Measurements from ENCODE around the gene PKD1L1. TPM values are rescaled to one million over a fixed set of nuclear protein-coding genes. Genes with fewer than 3 reads are reported as not detected.

Gene PKD1L1
- total RNA-seq, 1 experiment from 2014 or later = 0.17 TPM

DNA sequence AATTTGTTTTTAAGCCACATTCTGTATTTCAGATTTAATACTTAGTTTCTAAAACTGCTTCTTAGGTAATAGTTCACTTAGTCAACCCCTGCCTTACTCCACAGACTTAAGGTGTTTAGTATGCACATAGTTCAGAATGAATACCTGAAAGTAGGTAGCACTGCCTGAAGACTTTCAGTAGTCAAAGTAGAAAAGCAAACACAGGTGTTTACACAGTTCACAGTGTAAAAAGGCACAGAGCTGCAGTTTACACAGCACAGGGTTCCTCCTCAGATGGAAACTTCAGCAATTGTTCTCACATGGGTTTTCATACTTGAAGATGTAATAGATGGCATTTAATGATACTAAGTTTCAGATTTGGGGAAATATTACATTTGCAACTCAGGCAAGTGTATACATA lies 3.1 kb upstream of the PKD1L1 start:
- TF ChIP-seq, protein P1, sequence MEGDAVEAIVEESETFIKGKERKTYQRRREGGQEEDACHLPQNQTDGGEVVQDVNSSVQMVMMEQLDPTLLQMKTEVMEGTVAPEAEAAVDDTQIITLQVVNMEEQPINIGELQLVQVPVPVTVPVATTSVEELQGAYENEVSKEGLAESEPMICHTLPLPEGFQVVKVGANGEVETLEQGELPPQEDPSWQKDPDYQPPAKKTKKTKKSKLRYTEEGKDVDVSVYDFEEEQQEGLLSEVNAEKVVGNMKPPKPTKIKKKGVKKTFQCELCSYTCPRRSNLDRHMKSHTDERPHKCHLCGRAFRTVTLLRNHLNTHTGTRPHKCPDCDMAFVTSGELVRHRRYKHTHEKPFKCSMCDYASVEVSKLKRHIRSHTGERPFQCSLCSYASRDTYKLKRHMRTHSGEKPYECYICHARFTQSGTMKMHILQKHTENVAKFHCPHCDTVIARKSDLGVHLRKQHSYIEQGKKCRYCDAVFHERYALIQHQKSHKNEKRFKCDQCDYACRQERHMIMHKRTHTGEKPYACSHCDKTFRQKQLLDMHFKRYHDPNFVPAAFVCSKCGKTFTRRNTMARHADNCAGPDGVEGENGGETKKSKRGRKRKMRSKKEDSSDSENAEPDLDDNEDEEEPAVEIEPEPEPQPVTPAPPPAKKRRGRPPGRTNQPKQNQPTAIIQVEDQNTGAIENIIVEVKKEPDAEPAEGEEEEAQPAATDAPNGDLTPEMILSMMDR (conservative IDR thresholded peaks at IDR 0.05) = no peak
- Histone ChIP-seq H2BK12ac (ENCODE audit: insufficient read length, low read depth, low read length) (no peak overlapping the region), H3K4me2 (ENCODE audit: insufficient read depth, insufficient read length, low read length) (no peak overlapping the region), H4K5ac (ENCODE audit: insufficient read length, low read depth, low read length) (no peak overlapping the region), H2BK5ac (ENCODE audit: insufficient read length, low read length) (no peak overlapping the region), H3K18ac (ENCODE audit: insufficient read length, low read depth, low read length) (no peak overlapping the region), H3K79me1 (ENCODE audit: insufficient read depth, low read depth, low read length, poor library complexity, severe bottlenecking) (no peaks in the 10 kb centered on the region), H2BK120ac (ENCODE audit: low read depth, low read length, poor library complexity, severe bottlenecking) (no peak overlapping the region), H3K4ac (ENCODE audit: low read depth, low read length) (no peak overlapping the region), H3K79me2 (ENCODE audit: insufficient read depth, low read length) (no peaks in the 10 kb centered on the region), H2AK5ac (ENCODE audit: insufficient read length, low read length) (no peak overlapping the region), H3K23ac (ENCODE audit: insufficient read length, low read depth, low read length) (no peak overlapping the region), H4K8ac (replicated peaks; ENCODE audit: insufficient read length, low read depth, low read length) (no peak overlapping the region), H3K23me2 (ENCODE audit: insufficient read length, low read depth, low read length, poor library complexity, severe bottlenecking) (no peaks in the 10 kb centered on the region), H3T11ph (ENCODE audit: low read length) (no peak overlapping the region), H2BK15ac (ENCODE audit: low read depth, low read length) (no peak overlapping the region), H3K56ac (ENCODE audit: insufficient read length, low read depth, low read length) (no peak overlapping the region), H3K27me3 (ENCODE audit: insufficient read depth, low read length) (no peaks in the 10 kb centered on the region), H2AFZ (ENCODE audit: low read length) (no peak overlapping the region), H3K9me3 (ENCODE audit: control insufficient read depth, low read depth, low read length) (no peaks in the 10 kb centered on the region), H4K20me1 (ENCODE audit: control insufficient read depth, insufficient read depth, insufficient read length) (no peaks in the 10 kb centered on the region), H3K27ac (ENCODE audit: insufficient read length, low read depth, low read length) (no peak overlapping the region), H4K91ac (ENCODE audit: insufficient read length, low read depth, low read length) (no peak overlapping the region), H3K9ac (ENCODE audit: extremely low read depth, insufficient read length, low read length) (no peak overlapping the region), H3K14ac (ENCODE audit: insufficient read depth, low read length) (no peak overlapping the region), H2BK20ac (ENCODE audit: low read depth, low read length, poor library complexity, severe bottlenecking) (no peak overlapping the region), H3K4me1 (ENCODE audit: insufficient read depth, low read length) (peaks cover 3% of the 10 kb centered on the region; the same call in 1 of the 2 replicates)
- H3K9me3 Mint-ChIP-seq = no peaks in the 10 kb centered on the region
- H3K27ac Mint-ChIP-seq = peak overlapping the region in 1 of 3 experiments; percentile 69; a peak in 2 of 7 replicates
- H3K4me1 Mint-ChIP-seq = peaks cover 30 to 33% of the 10 kb centered on the region in 2 experiments
- H3K4me3 Mint-ChIP-seq = no peak overlapping the region
- H3K27me3 Mint-ChIP-seq (ENCODE audit: low read depth) = no peaks in the 10 kb centered on the region; the same call in 1 of the 2 replicates
- no peak for DNase-seq
- H3K36me3 Mint-ChIP-seq (ENCODE audit: insufficient read depth in 1 of 3, low read depth in 3 of 3) = peaks cover 1 to 18% (median 11%) of the 10 kb centered on the region in 3 experiments; a peak in 5 of 7 replicates
